Endometrial microvascular endothelial cells (primary cell): Measurements from ENCODE around the gene EEFSEC. TPM values are rescaled to one million over a fixed set of nuclear protein-coding genes. Genes with fewer than 3 reads are reported as not detected.
"Not testable (repeated sequence)": the region's sequence is repeated elsewhere in the genome, so short reads cannot be mapped to it uniquely, and the experiment has no call there.

Experiments used
- in situ Hi-C: cut with HindIII; loops from 2 replicates; pipeline ENCODE4 v1.10.0; 2017; ENCODE audit warnings: low sequenced_read_pairs, low pct_unique_long_range_greater_than_20kb; ENCODE audit errors: inconsistent ontology term
- total RNA-seq: library from RNA; depleted of rRNA; stranded (reverse); fragments of >200 nt; gene quantifications from one replicate; pipeline ENCODE4 v1.2.3, GENCODE V29; 2015; ENCODE audit errors: inconsistent ontology term

Gene EEFSEC
- total RNA-seq, 1 donor from 2014 or later: 21.7 TPM

DNA sequence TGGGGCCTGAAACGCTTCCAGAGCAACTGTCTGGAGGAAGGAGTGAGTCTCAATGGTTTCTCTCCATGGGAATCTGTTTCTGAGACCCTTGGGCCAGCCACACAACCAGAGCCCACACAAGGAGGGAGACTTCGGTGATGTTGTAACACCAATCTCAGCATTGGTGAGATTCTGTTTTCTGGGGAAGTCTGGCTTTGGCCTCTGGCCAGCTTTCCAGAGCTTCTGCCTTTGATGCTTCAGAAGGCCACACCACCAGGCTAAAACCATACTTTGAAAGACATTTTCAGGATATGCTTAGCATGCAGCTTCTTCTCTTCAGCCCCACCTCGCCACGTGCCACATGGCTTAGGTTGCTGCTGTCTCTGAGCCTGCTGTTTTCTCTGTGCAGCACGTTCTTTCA, 3.6 kb upstream of the EEFSEC start:
- in situ Hi-C loops: no loop called here

- in situ Hi-C loops: no loop called here
Observed at GRCh38 chr3:128151758-128152274, 1.5 kb upstream of the EEFSEC start.

GRCh38 chr3:128152419-128153155, 694 bp upstream of the EEFSEC start:
- in situ Hi-C loops: no loop called here

GRCh38 chr3:128154354-128154753, 1.1 kb downstream of the EEFSEC start:
- in situ Hi-C loops: not testable (repeated sequence)

GRCh38 chr3:128155616-128156360, 2.5 kb downstream of the EEFSEC start:
- in situ Hi-C loops: no loop called here

DNA sequence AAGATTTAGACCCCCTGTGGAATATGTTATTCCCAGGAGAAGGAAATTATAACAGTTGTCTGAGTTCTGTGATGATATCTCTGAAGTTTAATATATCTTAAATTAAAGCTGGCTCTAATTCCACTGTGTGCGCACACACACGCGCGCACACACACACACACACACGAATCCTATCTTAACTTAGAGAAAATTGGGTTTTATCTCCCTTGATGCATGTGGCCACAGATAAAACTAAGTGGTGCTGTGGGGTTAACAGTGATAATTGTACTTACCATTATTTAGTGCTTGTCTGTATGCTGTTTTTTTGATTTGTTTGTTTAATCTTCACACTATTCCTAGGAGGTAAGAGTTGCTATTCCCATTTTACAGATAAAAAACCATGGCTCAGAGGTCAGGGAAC, 7.4 kb downstream of the EEFSEC start:
- in situ Hi-C loops: no loop called here

GRCh38 chr3:128163432-128163831, 10.2 kb downstream of the EEFSEC start:
- in situ Hi-C loops: no loop called here

GRCh38 chr3:128166971-128167453, 13.7 kb downstream of the EEFSEC start:
- in situ Hi-C loops: no loop called here

- in situ Hi-C loops: no loop called here
Observed at GRCh38 chr3:128167646-128167972, 14.3 kb downstream of the EEFSEC start.

- in situ Hi-C loops: no loop called here
Observed at GRCh38 chr3:128167973-128168674, 14.8 kb downstream of the EEFSEC start.

DNA sequence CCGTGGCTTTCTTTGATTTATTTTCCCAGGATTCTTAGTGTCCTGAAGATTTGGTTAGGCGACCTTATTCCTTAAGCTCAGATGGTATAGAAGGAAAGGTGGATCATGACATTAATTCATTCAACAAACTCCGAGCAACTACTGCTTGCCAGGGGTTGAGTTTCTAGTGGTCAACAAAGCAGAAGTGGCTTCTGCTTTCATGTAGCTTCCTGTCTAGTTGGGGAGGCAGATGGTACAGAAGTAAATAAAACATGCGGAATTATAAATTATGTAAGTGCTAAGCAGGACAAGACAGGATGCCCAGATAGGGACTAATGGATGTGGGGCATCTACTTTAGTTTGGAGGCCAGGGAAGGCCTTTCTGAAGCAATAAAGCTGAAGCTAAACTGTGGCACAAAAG, 15.6 kb downstream of the EEFSEC start:
- in situ Hi-C loops: no loop called here

- in situ Hi-C loops: no loop called here
Observed at GRCh38 chr3:128170866-128171516, 17.7 kb downstream of the EEFSEC start.

GRCh38 chr3:128173200-128173599, 19.9 kb downstream of the EEFSEC start:
- in situ Hi-C loops: no loop called here

- in situ Hi-C loops: no loop called here
Observed at GRCh38 chr3:128173849-128174248, 20.6 kb downstream of the EEFSEC start.

- in situ Hi-C loops: no loop called here
Observed at GRCh38 chr3:128174675-128175590, 21.7 kb downstream of the EEFSEC start.

DNA sequence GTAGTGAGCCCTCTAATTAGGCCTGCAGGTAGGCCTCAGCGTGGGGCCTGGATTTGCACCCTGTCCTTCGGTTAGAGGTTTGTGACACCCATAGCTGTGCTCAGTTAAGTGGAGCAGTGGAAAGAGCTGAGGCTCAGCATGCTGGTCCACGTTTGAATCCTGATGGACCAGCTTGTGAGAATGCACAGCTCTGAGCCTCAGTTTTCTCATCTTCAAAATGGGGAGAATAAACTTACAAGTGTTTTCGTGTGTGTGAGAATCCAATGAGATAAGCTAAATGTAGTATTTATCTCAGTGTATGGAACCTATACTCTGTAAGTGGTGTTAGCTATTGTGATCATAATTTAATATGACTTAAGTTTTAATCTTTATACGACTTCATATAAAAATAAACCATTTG, 22.5 kb downstream of the EEFSEC start:
- in situ Hi-C loops: no loop called here

- in situ Hi-C loops: no loop called here
Observed at GRCh38 chr3:128176276-128176833, 23.1 kb downstream of the EEFSEC start.

DNA sequence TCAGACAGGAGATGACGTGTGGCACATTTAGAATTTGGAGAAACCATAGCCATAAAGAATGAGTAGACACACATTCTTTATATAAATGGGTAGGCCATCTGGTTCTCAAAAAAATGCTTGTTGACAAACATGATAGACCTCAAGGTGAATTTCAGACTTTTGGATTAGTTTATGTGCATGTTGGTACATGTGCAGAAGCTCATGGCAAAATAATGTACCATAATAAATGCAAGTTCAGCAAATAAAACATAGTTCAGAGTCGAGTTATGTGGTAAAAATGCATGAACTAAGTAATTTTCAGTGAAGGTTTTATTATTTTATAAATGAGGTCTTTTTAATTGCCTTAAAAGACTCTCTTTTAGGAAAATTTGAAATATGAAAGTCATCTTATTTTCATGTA, 24.6 kb downstream of the EEFSEC start:
- in situ Hi-C loops: no loop called here
